Upper lobe of left lung (tissue), 4 donors: ENCODE results near the gene GID8.

Experiments used
- EP300 ChIP-seq, 4 donors: sonication (generic); formaldehyde crosslinking; IDR thresholded peaks; one replicate each; pipeline ENCODE4 v1.5.1; 2017; ENCODE audit warnings: antibody characterized with exemption in 4 of 4, control low read depth in 2 of 4
- TF ChIP-seq, protein P1 (sequence below), 6 experiments: fragments of 450-650 bp in 4 of 6; fragments of 200-600 bp in 2 of 6; sonication (generic) in 2 of 6; IDR thresholded peaks; one replicate each; pipeline ENCODE4 v1.5.1; 2016 to 2019; ENCODE audit warnings: antibody characterized with exemption in 6 of 6

DNA sequence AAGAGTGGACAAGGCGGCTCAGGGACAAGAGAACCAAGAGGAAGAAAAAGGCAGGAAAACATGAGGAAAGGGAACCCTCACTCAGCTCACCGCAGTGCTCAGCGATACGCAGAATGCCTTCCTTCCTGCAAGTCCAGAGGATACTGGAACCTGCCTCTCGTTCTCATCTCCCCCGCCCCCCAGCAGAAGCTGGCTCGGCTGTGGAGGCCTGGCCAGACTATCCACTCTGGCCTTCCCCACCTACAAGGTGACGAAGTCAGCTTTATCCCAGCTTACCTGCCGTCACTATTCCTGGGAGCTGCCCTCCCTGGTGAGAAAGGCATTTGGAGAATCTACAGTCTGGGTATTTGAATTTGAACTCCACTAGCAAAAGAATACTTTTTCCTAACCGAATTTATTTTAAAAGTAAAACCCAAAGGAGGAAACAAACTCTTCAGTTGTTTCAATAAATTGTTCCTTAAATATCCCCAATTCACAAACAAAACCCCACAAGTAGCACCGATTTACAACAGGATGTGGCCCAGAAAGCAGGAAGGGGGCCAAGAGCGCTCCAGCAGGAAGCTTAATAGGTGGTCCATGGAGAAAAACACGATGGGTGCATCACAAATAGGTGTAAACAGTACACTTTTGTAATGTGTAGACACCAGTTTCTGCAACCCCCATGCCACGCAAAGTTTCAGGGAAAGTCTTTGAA lies 9.6 kb upstream of the GID8 start:
- TF ChIP-seq, protein P1, sequence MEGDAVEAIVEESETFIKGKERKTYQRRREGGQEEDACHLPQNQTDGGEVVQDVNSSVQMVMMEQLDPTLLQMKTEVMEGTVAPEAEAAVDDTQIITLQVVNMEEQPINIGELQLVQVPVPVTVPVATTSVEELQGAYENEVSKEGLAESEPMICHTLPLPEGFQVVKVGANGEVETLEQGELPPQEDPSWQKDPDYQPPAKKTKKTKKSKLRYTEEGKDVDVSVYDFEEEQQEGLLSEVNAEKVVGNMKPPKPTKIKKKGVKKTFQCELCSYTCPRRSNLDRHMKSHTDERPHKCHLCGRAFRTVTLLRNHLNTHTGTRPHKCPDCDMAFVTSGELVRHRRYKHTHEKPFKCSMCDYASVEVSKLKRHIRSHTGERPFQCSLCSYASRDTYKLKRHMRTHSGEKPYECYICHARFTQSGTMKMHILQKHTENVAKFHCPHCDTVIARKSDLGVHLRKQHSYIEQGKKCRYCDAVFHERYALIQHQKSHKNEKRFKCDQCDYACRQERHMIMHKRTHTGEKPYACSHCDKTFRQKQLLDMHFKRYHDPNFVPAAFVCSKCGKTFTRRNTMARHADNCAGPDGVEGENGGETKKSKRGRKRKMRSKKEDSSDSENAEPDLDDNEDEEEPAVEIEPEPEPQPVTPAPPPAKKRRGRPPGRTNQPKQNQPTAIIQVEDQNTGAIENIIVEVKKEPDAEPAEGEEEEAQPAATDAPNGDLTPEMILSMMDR (IDR thresholded peaks at IDR 0.05), result no peak
- no peak for TF ChIP-seq EP300 (IDR thresholded peaks at IDR 0.05)
